ENCODE results near the gene HTT. TPM values are rescaled to one million over a fixed set of nuclear protein-coding genes. Genes with fewer than 3 reads are reported as not detected.

HTT gene
- polyA plus RNA-seq, 3 donors = 1.8 to 27.1 (median 3.0) TPM

GRCh38 chr4:3283483-3283882 is 209.0 kb downstream of the HTT start:
- Histone ChIP-seq H3K27me3 (ENCODE audit: control insufficient read depth in 2 of 2, insufficient read depth in 2 of 2, low read length in 2 of 2) (no peaks in the 10 kb centered on the region), H3K4me3 (replicated peaks in 1 of 3; ENCODE audit: low read depth in 2 of 3, low read length in 3 of 3) (no peak overlapping the region), H3K9ac (ENCODE audit: insufficient read depth, low read length, poor library complexity, severe bottlenecking) (no peak overlapping the region), H3K36me3 (replicated peaks in 1 of 2; ENCODE audit: control insufficient read depth in 1 of 2, insufficient read depth in 2 of 2, low read length in 2 of 2) (no peaks in the 10 kb centered on the region), H3K4me2 (replicated peaks; ENCODE audit: extremely low read depth, low read length, poor library complexity, severe bottlenecking) (no peak overlapping the region), H4K20me1 (ENCODE audit: insufficient read depth, low read length) (no peaks in the 10 kb centered on the region), H3K9me3 (replicated peaks in 1 of 2; ENCODE audit: control insufficient read depth in 1 of 2, insufficient read depth in 1 of 2, low read length in 2 of 2) (peaks cover 0 to 10% of the 10 kb centered on the region in 2 donors), H3K27ac (ENCODE audit: low read depth in 1 of 2, low read length in 2 of 2) (no peak overlapping the region), H3K79me2 (ENCODE audit: insufficient read depth, low read length) (no peaks in the 10 kb centered on the region), H3K4me1 (ENCODE audit: control insufficient read depth in 1 of 2, insufficient read depth in 2 of 2, low read length in 2 of 2) (peaks cover 33 to 40% of the 10 kb centered on the region in 2 donors), H2AFZ (ENCODE audit: insufficient read depth, low read depth, low read length, poor library complexity, severe bottlenecking) (no peak overlapping the region)
- peaks cover 37% of the 10 kb centered on the region for H3K4me1 Mint-ChIP-seq
- no peak overlapping the region for H3K4me3 Mint-ChIP-seq
- peaks cover 10 to 24% (median 19%) of the 10 kb centered on the region in 3 donors for H3K27me3 Mint-ChIP-seq (ENCODE audit: low read depth in 3 of 3)
- H3K9me3 Mint-ChIP-seq = peaks cover 2 to 17% (median 10%) of the 10 kb centered on the region in 7 donors
- H3K36me3 Mint-ChIP-seq = peaks cover 3 to 8% of the 10 kb centered on the region in 2 donors
- intact Hi-C loops (cut with micrococcal nuclease) = loop anchor here in 1 of 2 donors (5.0 kb wide), 1 partner anchor 51 kb away; no protein-coding TSS in a partner anchor
- H3K27ac Mint-ChIP-seq = no peak overlapping the region
- TF ChIP-seq, protein P1, sequence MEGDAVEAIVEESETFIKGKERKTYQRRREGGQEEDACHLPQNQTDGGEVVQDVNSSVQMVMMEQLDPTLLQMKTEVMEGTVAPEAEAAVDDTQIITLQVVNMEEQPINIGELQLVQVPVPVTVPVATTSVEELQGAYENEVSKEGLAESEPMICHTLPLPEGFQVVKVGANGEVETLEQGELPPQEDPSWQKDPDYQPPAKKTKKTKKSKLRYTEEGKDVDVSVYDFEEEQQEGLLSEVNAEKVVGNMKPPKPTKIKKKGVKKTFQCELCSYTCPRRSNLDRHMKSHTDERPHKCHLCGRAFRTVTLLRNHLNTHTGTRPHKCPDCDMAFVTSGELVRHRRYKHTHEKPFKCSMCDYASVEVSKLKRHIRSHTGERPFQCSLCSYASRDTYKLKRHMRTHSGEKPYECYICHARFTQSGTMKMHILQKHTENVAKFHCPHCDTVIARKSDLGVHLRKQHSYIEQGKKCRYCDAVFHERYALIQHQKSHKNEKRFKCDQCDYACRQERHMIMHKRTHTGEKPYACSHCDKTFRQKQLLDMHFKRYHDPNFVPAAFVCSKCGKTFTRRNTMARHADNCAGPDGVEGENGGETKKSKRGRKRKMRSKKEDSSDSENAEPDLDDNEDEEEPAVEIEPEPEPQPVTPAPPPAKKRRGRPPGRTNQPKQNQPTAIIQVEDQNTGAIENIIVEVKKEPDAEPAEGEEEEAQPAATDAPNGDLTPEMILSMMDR (IDR thresholded peaks at IDR 0.05) = no peak
- DNase-seq = no peak
- 96% methylated on average over 4 of the region's 6 CpGs for WGBS (ENCODE audit: insufficient coverage)

- Histone ChIP-seq H3K27me3 (ENCODE audit: control insufficient read depth in 2 of 2, insufficient read depth in 2 of 2, low read length in 2 of 2) (no peaks in the 10 kb centered on the region), H3K79me2 (ENCODE audit: insufficient read depth, low read length) (no peaks in the 10 kb centered on the region), H3K4me1 (ENCODE audit: control insufficient read depth in 1 of 2, insufficient read depth in 2 of 2, low read length in 2 of 2) (peaks cover 35 to 40% of the 10 kb centered on the region in 2 donors), H3K9ac (ENCODE audit: insufficient read depth, low read length, poor library complexity, severe bottlenecking) (no peak overlapping the region), H3K4me2 (replicated peaks; ENCODE audit: extremely low read depth, low read length, poor library complexity, severe bottlenecking) (no peak overlapping the region), H3K27ac (ENCODE audit: low read depth in 1 of 2, low read length in 2 of 2) (no peak overlapping the region), H3K36me3 (replicated peaks in 1 of 2; ENCODE audit: control insufficient read depth in 1 of 2, insufficient read depth in 2 of 2, low read length in 2 of 2) (no peaks in the 10 kb centered on the region), H2AFZ (ENCODE audit: insufficient read depth, low read depth, low read length, poor library complexity, severe bottlenecking) (no peak overlapping the region), H4K20me1 (ENCODE audit: insufficient read depth, low read length) (no peaks in the 10 kb centered on the region), H3K9me3 (replicated peaks in 1 of 2; ENCODE audit: control insufficient read depth in 1 of 2, insufficient read depth in 1 of 2, low read length in 2 of 2) (peaks cover 0 to 8% of the 10 kb centered on the region in 2 donors), H3K4me3 (replicated peaks in 1 of 3; ENCODE audit: low read depth in 2 of 3, low read length in 3 of 3) (no peak overlapping the region)
- 87% methylated on average over 4 of the region's 13 CpGs for WGBS (ENCODE audit: insufficient coverage)
- H3K4me3 Mint-ChIP-seq = no peak overlapping the region
- H3K9me3 Mint-ChIP-seq = peaks cover 2 to 14% (median 7%) of the 10 kb centered on the region in 7 donors
- DNase-seq = no peak
- intact Hi-C loops (cut with micrococcal nuclease) = loop anchor here in 1 of 2 donors (5.0 kb wide), 1 partner anchor 52 kb away; no protein-coding TSS in a partner anchor
- no peak overlapping the region for H3K27ac Mint-ChIP-seq
- H3K4me1 Mint-ChIP-seq = peaks cover 37% of the 10 kb centered on the region
- H3K27me3 Mint-ChIP-seq (ENCODE audit: low read depth in 3 of 3) = peaks cover 10 to 26% (median 21%) of the 10 kb centered on the region in 3 donors
- peaks cover 3 to 8% of the 10 kb centered on the region in 2 donors for H3K36me3 Mint-ChIP-seq
- TF ChIP-seq, protein P1 (IDR thresholded peaks at IDR 0.05) = no peak
Measured at GRCh38 chr4:3283916-3284315, 209.4 kb downstream of the HTT start.
